ENCODE results near the gene FOXO4. TPM values are rescaled to one million over a fixed set of nuclear protein-coding genes. Genes with fewer than 3 reads are reported as not detected.

FOXO4 gene
- polyA plus RNA-seq, 1 experiment, result 1.3 TPM

- peaks cover 2% of the 10 kb centered on the region for H3K27me3 ChIP-seq (ENCODE audit: control insufficient read depth, insufficient read depth, low read length)
- no peak for DNase-seq (ENCODE audit: low read depth, low spot score)
- H3K27ac ChIP-seq (ENCODE audit: low read depth, low read length), result no peak overlapping the region
- H3K9me3 ChIP-seq (ENCODE audit: control insufficient read depth, insufficient read depth, low read length), result no peaks in the 10 kb centered on the region
- no peak for TF ChIP-seq CTCF (IDR thresholded peaks at IDR 0.05; ENCODE audit: low read depth, low read length)
- POLR2A ChIA-PET, result no interaction called here
- CTCF ChIA-PET, result no interaction called here
- H3K4me3 ChIP-seq (ENCODE audit: low read depth, low read length), result no peak overlapping the region
Observed at GRCh38 chrX:71107762-71108360, 12.2 kb downstream of the FOXO4 start.

GRCh38 chrX:71109051-71109450, 13.4 kb downstream of the FOXO4 start:
- H3K27ac ChIP-seq (ENCODE audit: low read depth, low read length), result no peak overlapping the region
- ChIA-PET POLR2A (no interaction called here), CTCF (no interaction called here)
- no peak for TF ChIP-seq CTCF (IDR thresholded peaks at IDR 0.05; ENCODE audit: low read depth, low read length)
- H3K9me3 ChIP-seq (ENCODE audit: control insufficient read depth, insufficient read depth, low read length), result no peaks in the 10 kb centered on the region
- H3K27me3 ChIP-seq (ENCODE audit: control insufficient read depth, insufficient read depth, low read length), result peaks cover 2% of the 10 kb centered on the region
- DNase-seq (ENCODE audit: low read depth, low spot score), result no peak
- H3K4me3 ChIP-seq (ENCODE audit: low read depth, low read length), result no peak overlapping the region

- CTCF ChIA-PET, result interaction anchor here (1.0 kb wide), 1 partner anchor 12 kb away, joined by 3 read pairs; no protein-coding TSS in a partner anchor
- H3K27ac ChIP-seq (ENCODE audit: low read depth, low read length), result no peak within 1 kb of the TSS
Observed at GRCh38 chrX:71111141-71111843, 15.6 kb downstream of the FOXO4 start, which contains the start of gene IL2RG. TSS of gene IL2RG (minus strand) at chrX:71111577. CDS start at chrX:71111539, 38 bp downstream.

DNA sequence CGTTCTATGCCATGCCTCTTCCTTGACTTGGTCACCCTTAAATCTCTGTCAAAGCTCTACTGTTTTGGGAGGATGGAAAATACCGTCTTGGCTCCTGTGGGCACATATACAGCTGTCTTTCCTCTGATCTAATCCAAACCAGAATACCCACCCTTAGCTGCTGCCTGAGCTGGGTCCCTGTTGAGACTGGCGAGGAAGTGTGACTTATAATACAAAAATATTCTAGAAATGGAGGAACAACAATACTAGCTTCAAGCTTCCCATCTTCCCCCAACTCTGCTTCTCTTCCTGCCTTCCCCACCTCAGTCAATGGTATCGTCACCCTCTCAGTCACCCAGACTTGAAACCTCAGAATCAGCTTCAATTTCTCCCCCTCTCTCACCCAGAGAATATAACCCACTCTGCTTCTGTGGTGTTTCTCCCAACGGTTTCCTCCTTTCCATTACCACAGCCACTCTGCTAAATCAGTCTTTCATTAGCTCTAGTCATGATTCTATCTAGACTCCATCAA, 16.3 kb downstream of the FOXO4 start:
- TF ChIP-seq CTCF (IDR thresholded peaks at IDR 0.05; ENCODE audit: low read depth, low read length), result no peak
- Histone ChIP-seq H3K4me3 (ENCODE audit: low read depth, low read length) (no peak overlapping the region), H3K9me3 (ENCODE audit: control insufficient read depth, insufficient read depth, low read length) (no peaks in the 10 kb centered on the region), H3K27ac (ENCODE audit: low read depth, low read length) (no peak overlapping the region), H3K27me3 (ENCODE audit: control insufficient read depth, insufficient read depth, low read length) (peaks cover 2% of the 10 kb centered on the region)
- POLR2A ChIA-PET, result no interaction called here
- DNase-seq (ENCODE audit: low read depth, low spot score), result no peak
- CTCF ChIA-PET, result interaction anchor here (1.0 kb wide), 1 partner anchor 13 kb away, joined by 3 read pairs; no protein-coding TSS in a partner anchor

More at GRCh38 chrX:71111141-71111843, 15.6 kb downstream of the FOXO4 start, which contains the start of gene IL2RG:
- Histone ChIP-seq H3K27me3 (ENCODE audit: control insufficient read depth, insufficient read depth, low read length) (peaks cover 2% of the 10 kb centered on the region), H3K9me3 (ENCODE audit: control insufficient read depth, insufficient read depth, low read length) (no peaks in the 10 kb centered on the region), H3K4me3 (ENCODE audit: low read depth, low read length) (no peak within 1 kb of the TSS)
- no peak for DNase-seq (ENCODE audit: low read depth, low spot score)
- no peak for TF ChIP-seq CTCF (IDR thresholded peaks at IDR 0.05; ENCODE audit: low read depth, low read length)
- POLR2A ChIA-PET, result no interaction called here

DNA sequence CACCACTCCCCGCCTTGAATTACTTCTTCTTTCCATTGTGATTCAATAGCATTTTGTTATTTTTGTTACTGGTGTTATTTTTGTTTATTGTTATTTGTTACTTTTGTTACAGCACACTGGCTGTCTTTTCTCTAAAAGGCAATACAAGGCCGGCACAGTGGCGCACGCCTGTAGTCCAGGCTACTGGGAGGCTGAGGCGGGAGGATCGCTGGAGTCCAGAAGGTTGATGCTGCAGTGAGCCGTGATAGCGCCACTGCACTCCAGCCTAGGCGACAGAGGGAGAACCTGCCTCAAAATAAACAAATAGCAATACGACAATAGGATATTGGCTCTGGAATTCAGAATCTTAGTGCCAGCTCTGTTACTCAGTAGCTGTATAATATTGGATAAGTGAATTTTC, 21.7 kb downstream of the FOXO4 start:
- Histone ChIP-seq H3K4me3 (ENCODE audit: low read depth, low read length) (no peak overlapping the region), H3K27ac (ENCODE audit: low read depth, low read length) (no peak overlapping the region), H3K9me3 (ENCODE audit: control insufficient read depth, insufficient read depth, low read length) (no peaks in the 10 kb centered on the region), H3K27me3 (ENCODE audit: control insufficient read depth, insufficient read depth, low read length) (no peaks in the 10 kb centered on the region)
- ChIA-PET CTCF (interaction anchor here (1.8 kb wide), 1 partner anchor 13 kb away, joined by 5 read pairs; no protein-coding TSS in a partner anchor), POLR2A (no interaction called here)
- DNase-seq (ENCODE audit: low read depth, low spot score), result no peak
- no peak for TF ChIP-seq CTCF (IDR thresholded peaks at IDR 0.05; ENCODE audit: low read depth, low read length)

All from AG04450 (cell line).